Panc1 (cell line): ENCODE data around the gene GPALPP1.

Source experiments
- POLR2AphosphoS5 ChIP-seq: IDR thresholded peaks from 2 replicates; pipeline ENCODE4 v1.6.1; 2012; ENCODE audit warnings: mild to moderate bottlenecking, low read depth, low read length, moderate library complexity
- TF ChIP-seq, protein P1 (sequence below): fragments of 450-650 bp; IDR thresholded peaks from 2 replicates; pipeline ENCODE4 v1.5.1; 2017; ENCODE audit warnings: mild to moderate bottlenecking
- TF ChIP-seq, protein P2 (sequence below), 2 experiments: IDR thresholded peaks; 2 replicates each; pipeline ENCODE4 v1.6.1; 2011 to 2012; ENCODE audit warnings: low read depth in 2 of 2, control low read depth in 1 of 2, low read length in 1 of 2, mild to moderate bottlenecking in 1 of 2, moderate library complexity in 1 of 2; ENCODE audit not compliant: insufficient read depth in 1 of 2

DNA sequence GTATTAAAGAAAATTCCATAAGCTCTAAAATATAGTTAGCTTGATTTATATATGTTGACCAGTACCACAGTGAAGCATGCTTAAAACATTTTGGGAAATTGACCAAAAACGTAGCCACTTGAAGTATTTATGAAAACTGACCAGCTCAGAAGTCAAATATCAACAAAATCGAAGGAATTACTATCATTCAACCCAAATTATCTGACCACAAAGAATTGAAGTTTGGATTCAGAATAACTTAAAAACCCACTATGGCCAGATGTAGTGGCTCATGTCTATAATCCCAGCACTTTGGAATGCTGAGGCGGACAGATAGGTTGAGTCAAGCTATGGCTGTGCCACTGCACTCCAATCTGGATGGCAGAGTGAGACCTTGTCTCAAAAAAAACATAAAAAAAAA, 31.9 kb downstream of the GPALPP1 start:
- no peak for TF ChIP-seq POLR2AphosphoS5
- TF ChIP-seq, protein P1, sequence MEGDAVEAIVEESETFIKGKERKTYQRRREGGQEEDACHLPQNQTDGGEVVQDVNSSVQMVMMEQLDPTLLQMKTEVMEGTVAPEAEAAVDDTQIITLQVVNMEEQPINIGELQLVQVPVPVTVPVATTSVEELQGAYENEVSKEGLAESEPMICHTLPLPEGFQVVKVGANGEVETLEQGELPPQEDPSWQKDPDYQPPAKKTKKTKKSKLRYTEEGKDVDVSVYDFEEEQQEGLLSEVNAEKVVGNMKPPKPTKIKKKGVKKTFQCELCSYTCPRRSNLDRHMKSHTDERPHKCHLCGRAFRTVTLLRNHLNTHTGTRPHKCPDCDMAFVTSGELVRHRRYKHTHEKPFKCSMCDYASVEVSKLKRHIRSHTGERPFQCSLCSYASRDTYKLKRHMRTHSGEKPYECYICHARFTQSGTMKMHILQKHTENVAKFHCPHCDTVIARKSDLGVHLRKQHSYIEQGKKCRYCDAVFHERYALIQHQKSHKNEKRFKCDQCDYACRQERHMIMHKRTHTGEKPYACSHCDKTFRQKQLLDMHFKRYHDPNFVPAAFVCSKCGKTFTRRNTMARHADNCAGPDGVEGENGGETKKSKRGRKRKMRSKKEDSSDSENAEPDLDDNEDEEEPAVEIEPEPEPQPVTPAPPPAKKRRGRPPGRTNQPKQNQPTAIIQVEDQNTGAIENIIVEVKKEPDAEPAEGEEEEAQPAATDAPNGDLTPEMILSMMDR, result no peak
- TF ChIP-seq, protein P2, sequence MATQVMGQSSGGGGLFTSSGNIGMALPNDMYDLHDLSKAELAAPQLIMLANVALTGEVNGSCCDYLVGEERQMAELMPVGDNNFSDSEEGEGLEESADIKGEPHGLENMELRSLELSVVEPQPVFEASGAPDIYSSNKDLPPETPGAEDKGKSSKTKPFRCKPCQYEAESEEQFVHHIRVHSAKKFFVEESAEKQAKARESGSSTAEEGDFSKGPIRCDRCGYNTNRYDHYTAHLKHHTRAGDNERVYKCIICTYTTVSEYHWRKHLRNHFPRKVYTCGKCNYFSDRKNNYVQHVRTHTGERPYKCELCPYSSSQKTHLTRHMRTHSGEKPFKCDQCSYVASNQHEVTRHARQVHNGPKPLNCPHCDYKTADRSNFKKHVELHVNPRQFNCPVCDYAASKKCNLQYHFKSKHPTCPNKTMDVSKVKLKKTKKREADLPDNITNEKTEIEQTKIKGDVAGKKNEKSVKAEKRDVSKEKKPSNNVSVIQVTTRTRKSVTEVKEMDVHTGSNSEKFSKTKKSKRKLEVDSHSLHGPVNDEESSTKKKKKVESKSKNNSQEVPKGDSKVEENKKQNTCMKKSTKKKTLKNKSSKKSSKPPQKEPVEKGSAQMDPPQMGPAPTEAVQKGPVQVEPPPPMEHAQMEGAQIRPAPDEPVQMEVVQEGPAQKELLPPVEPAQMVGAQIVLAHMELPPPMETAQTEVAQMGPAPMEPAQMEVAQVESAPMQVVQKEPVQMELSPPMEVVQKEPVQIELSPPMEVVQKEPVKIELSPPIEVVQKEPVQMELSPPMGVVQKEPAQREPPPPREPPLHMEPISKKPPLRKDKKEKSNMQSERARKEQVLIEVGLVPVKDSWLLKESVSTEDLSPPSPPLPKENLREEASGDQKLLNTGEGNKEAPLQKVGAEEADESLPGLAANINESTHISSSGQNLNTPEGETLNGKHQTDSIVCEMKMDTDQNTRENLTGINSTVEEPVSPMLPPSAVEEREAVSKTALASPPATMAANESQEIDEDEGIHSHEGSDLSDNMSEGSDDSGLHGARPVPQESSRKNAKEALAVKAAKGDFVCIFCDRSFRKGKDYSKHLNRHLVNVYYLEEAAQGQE (IDR thresholded peaks at IDR 0.05; ENCODE audit: insufficient read depth in 1 of 2, low read depth in 2 of 2, low read length in 1 of 2), result no peak
